GM10266 (cell line): Measurements from ENCODE around the gene LMO1.
A peak's percentile ranks its signal among the peaks of the same experiment; 100 is the strongest.

Experiments used
- DNase-seq: peaks from one replicate; pipeline ENCODE4 v3.0.0; 2012; ENCODE audit errors: extremely low spot score
- TF ChIP-seq, protein P1 (sequence below): IDR thresholded peaks from 2 replicates; pipeline ENCODE4 v1.5.1; 2012; ENCODE audit warnings: mild to moderate bottlenecking, low read depth; ENCODE audit not compliant: control insufficient read depth, insufficient read depth; ENCODE audit errors: missing control alignments

Gene LMO1

DNA sequence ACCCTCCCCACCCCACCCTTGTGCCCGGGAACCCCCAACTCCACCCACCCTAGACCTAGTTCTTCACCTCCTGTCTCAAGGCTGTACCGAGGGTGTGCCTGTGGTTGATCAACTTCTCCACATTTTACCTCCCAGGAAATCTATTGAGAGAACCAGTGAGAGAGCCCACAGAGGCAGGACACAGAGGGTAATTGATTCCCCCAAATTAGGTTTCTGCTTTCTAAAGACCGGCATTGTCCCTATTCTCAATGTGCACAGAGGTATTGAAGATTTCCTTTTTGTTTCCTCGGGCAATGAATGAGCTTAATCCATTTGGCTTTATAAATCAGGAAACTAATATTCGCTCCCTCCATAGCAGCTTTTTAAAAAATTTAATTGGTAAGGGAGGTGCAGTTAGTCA, 6.0 kb upstream of the LMO1 start:
- DNase-seq: no peak
- TF ChIP-seq, protein P1, sequence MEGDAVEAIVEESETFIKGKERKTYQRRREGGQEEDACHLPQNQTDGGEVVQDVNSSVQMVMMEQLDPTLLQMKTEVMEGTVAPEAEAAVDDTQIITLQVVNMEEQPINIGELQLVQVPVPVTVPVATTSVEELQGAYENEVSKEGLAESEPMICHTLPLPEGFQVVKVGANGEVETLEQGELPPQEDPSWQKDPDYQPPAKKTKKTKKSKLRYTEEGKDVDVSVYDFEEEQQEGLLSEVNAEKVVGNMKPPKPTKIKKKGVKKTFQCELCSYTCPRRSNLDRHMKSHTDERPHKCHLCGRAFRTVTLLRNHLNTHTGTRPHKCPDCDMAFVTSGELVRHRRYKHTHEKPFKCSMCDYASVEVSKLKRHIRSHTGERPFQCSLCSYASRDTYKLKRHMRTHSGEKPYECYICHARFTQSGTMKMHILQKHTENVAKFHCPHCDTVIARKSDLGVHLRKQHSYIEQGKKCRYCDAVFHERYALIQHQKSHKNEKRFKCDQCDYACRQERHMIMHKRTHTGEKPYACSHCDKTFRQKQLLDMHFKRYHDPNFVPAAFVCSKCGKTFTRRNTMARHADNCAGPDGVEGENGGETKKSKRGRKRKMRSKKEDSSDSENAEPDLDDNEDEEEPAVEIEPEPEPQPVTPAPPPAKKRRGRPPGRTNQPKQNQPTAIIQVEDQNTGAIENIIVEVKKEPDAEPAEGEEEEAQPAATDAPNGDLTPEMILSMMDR: no peak

GRCh38 chr11:8268530-8269400, 5.1 kb upstream of the LMO1 start:
- DNase-seq: peak; percentile 49

GRCh38 chr11:8267831-8268529, 4.3 kb upstream of the LMO1 start:
- TF ChIP-seq, protein P1: no peak
- peak; percentile 48 for DNase-seq

More at GRCh38 chr11:8268530-8269400, 5.1 kb upstream of the LMO1 start:
- TF ChIP-seq, protein P1: no peak

DNA sequence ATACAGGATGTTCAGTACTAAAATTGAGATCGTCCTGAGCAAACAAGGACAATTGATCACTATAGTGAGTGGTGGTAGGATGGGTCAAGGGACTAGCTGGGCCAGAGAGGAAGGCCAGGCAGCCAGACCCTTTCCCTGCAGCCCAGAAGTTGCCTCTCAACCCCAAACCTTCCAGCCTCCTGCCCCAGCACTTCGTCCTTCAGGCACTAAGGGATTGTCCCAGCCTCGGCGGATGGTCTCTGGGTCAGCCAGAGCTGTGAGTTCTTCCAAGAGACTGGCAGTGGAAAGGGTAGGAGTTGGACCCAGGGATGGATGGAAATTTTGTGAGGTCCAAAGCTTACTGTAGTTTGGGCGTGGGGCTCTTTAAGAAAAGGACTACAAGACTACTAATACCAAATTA, 3.6 kb upstream of the LMO1 start:
- DNase-seq: no peak
- TF ChIP-seq, protein P1: no peak

- TF ChIP-seq, protein P1: no peak
- no peak for DNase-seq
Observed at GRCh38 chr11:8266246-8267241, 2.9 kb upstream of the LMO1 start.

DNA sequence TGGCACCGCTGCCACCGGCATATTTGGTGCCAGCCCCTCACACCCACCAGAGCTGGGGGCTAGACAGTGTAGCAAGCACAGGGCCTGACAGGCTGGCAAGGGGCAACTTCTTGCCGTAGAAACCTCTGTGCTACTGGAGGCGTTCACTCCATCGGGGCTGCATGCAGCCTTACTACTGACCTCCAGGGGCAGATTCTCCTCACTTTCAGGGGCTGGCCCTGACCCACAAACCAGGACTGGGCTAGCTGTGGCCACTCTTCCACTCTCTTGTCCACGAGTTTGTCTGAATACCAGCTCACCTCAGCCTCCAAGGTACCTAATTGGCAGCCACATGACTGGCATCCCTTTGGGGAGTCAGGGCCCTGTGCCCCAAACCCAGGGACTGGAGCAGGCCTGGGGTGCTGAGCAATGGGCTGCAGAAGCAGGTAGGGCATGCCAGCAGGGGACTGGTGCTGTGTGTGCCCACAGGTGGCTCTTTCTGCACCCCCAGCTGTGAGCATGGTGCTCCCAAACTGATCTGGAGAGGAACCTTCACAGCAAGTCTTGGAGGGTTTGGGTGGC, 2.1 kb upstream of the LMO1 start:
- DNase-seq: no peak
- TF ChIP-seq, protein P1: no peak
